Thyroid gland (tissue), 4 donors: ENCODE data around the gene RUNX2. TPM values are rescaled to one million over a fixed set of nuclear protein-coding genes. Genes with fewer than 3 reads are reported as not detected.

Source experiments
- DNase-seq, 2 donors: peaks; one replicate each; pipeline ENCODE4 v3.0.0-alpha.2; 2019
- H3K27ac ChIP-seq, 3 donors: fragments of 200-600 bp; sonication (generic); 1 replicate in 2 of 3; 2 replicates in 1 of 3; pipeline ENCODE4 v1.5.1; 2016 to 2019; ENCODE audit warnings: mild to moderate bottlenecking in 1 of 3, moderate library complexity in 1 of 3
- H3K27me3 ChIP-seq: fragments of 200-600 bp; sonication (generic); one replicate; pipeline ENCODE4 v1.5.1; 2019
- H3K36me3 ChIP-seq, 2 donors: fragments of 200-600 bp; sonication (generic); one replicate each; pipeline ENCODE4 v1.5.1; 2016 to 2019
- H3K4me1 ChIP-seq, 2 donors: fragments of 200-600 bp; sonication (generic); one replicate each; pipeline ENCODE4 v1.5.1; 2017 to 2019
- H3K4me3 ChIP-seq, 3 donors: fragments of 200-600 bp; sonication (generic); replicated peaks in 1 of 3; 1 replicate in 2 of 3; 2 replicates in 1 of 3; pipeline ENCODE4 v1.5.1; 2016; ENCODE audit warnings: mild to moderate bottlenecking in 1 of 3
- H3K9me3 ChIP-seq: fragments of 200-600 bp; sonication (generic); one replicate; pipeline ENCODE4 v1.5.1; 2017
- CTCF ChIP-seq, 6 experiments: fragments of 200-600 bp in 3 of 6; fragments of 450-650 bp in 3 of 6; sonication (generic) in 3 of 6; IDR thresholded peaks; one replicate each; pipeline ENCODE4 v1.5.1; 2016 to 2019; ENCODE audit warnings: antibody characterized with exemption in 6 of 6, mild to moderate bottlenecking in 2 of 6, inconsistent platforms in 1 of 6, moderate library complexity in 1 of 6
- POLR2A ChIP-seq, 2 donors: fragments of 450-650 bp; IDR thresholded peaks; one replicate each; pipeline ENCODE4 v1.6.1; 2017; ENCODE audit warnings: antibody characterized with exemption in 2 of 2, mild to moderate bottlenecking in 2 of 2, moderate library complexity in 1 of 2
- WGBS, 2 donors: methylation state at CpG; one replicate each; pipeline ENCODE4 v1.1.5; 2017; 5-methylcytosine and 5-hydroxymethylcytosine counted together
- intact Hi-C: fragments of 100-400 bp; cut with DNase I; formaldehyde crosslinking; loops from one replicate; pipeline ENCODE4 v1.15.1; 2023
- total RNA-seq, 4 donors: library from RNA; depleted of rRNA; stranded (reverse); fragments of >200 nt; gene quantifications; one replicate each; pipeline ENCODE4 v1.2.3, GENCODE V29; 2016

Gene RUNX2
- total RNA-seq, 4 donors from 2014 or later: 1.6 to 4.2 (median 2.7) TPM

GRCh38 chr6:45386501-45386900 is 58.4 kb downstream of the RUNX2 start:
- no peak for TF ChIP-seq CTCF (IDR thresholded peaks at IDR 0.05)
- TF ChIP-seq POLR2A (IDR thresholded peaks at IDR 0.05): no peak
- Histone ChIP-seq H3K36me3 (no peaks in the 10 kb centered on the region), H3K4me1 (no peaks in the 10 kb centered on the region), H3K27me3 (no peaks in the 10 kb centered on the region), H3K9me3 (no peaks in the 10 kb centered on the region), H3K4me3 (no peak overlapping the region), H3K27ac (no peak overlapping the region)
- intact Hi-C loops: no loop called here
- WGBS, 2 donors: 88 to 89% methylated on average over 3 of the region's 3 CpGs
- no peak for DNase-seq

GRCh38 chr6:45387236-45387635 is 59.1 kb downstream of the RUNX2 start:
- no peak for DNase-seq
- no peak overlapping the region for H3K27ac ChIP-seq
- H3K36me3 ChIP-seq: no peaks in the 10 kb centered on the region
- WGBS, 2 donors: 96 to 97% methylated on average over 5 of the region's 5 CpGs
- H3K9me3 ChIP-seq: no peaks in the 10 kb centered on the region
- TF ChIP-seq CTCF (IDR thresholded peaks at IDR 0.05) (no peak), POLR2A (IDR thresholded peaks at IDR 0.05) (no peak)
- intact Hi-C loops: no loop called here
- H3K4me3 ChIP-seq: no peak overlapping the region
- H3K4me1 ChIP-seq: no peaks in the 10 kb centered on the region
- no peaks in the 10 kb centered on the region for H3K27me3 ChIP-seq

- no peaks in the 10 kb centered on the region for H3K36me3 ChIP-seq
- no peaks in the 10 kb centered on the region for H3K9me3 ChIP-seq
- WGBS, 2 donors: 74 to 80% methylated on average over 3 of the region's 3 CpGs
- intact Hi-C loops: no loop called here
- H3K4me1 ChIP-seq: no peaks in the 10 kb centered on the region
- H3K27ac ChIP-seq: no peak overlapping the region
- H3K4me3 ChIP-seq: no peak overlapping the region
- TF ChIP-seq POLR2A (IDR thresholded peaks at IDR 0.05) (no peak), CTCF (IDR thresholded peaks at IDR 0.05) (no peak)
- DNase-seq: no peak
- no peaks in the 10 kb centered on the region for H3K27me3 ChIP-seq
These were observed 60.2 kb downstream of the RUNX2 start for GRCh38 chr6:45388328-45388727.

- no peaks in the 10 kb centered on the region for H3K27me3 ChIP-seq
- WGBS, 2 donors: 78 to 88% methylated on average over 4 of the region's 4 CpGs
- DNase-seq: no peak
- intact Hi-C loops: no loop called here
- no peaks in the 10 kb centered on the region for H3K36me3 ChIP-seq
- no peak overlapping the region for H3K27ac ChIP-seq
- H3K4me3 ChIP-seq: no peak overlapping the region
- no peaks in the 10 kb centered on the region for H3K4me1 ChIP-seq
- no peaks in the 10 kb centered on the region for H3K9me3 ChIP-seq
- TF ChIP-seq CTCF (IDR thresholded peaks at IDR 0.05): no peak
These were observed 66.5 kb downstream of the RUNX2 start for GRCh38 chr6:45394586-45395095.

- intact Hi-C loops: no loop called here
- Histone ChIP-seq H3K36me3 (no peaks in the 10 kb centered on the region), H3K4me3 (no peak overlapping the region), H3K9me3 (no peaks in the 10 kb centered on the region), H3K27me3 (no peaks in the 10 kb centered on the region), H3K4me1 (no peaks in the 10 kb centered on the region), H3K27ac (no peak overlapping the region)
- TF ChIP-seq CTCF (IDR thresholded peaks at IDR 0.05) (no peak), POLR2A (IDR thresholded peaks at IDR 0.05) (no peak)
- WGBS, 2 donors: 59 to 68% methylated on average over 2 of the region's 2 CpGs
- DNase-seq: no peak
These were observed 70.1 kb downstream of the RUNX2 start for GRCh38 chr6:45398075-45398813.
